ENCODE measurements around the gene S100A4. TPM values are rescaled to one million over a fixed set of nuclear protein-coding genes. Genes with fewer than 3 reads are reported as not detected.
"Not testable (repeated sequence)": the region's sequence is repeated elsewhere in the genome, so short reads cannot be mapped to it uniquely, and the experiment has no call there.

Gene S100A4
- total RNA-seq (100 to 1,000 TPM in 3 of 4 donors, 10 to 100 TPM in 1; 95.9 to 243 (median 148) TPM), polyA plus RNA-seq (329 TPM)
- long read RNA-seq, donor 1, transcript S100A4-204 (3 exons, 600 nt): major isoform, 15 of 19 reads
- long read RNA-seq, donor 1, partial matches to known transcripts: 0 of 19 reads
- long read RNA-seq, donor 1, other reads (novel, unspliced or antisense): 2 of 19 reads
- long read RNA-seq, donor 2, transcript S100A4-204 (3 exons, 600 nt): major isoform, 36 of 47 reads
- long read RNA-seq, donor 2, partial matches to known transcripts: 3 of 47 reads
- long read RNA-seq, donor 2, other reads (novel, unspliced or antisense): 4 of 47 reads
- long read RNA-seq, donor 3, transcript S100A4-204 (3 exons, 600 nt): major isoform, 5 of 7 reads
- long read RNA-seq, donor 3, partial matches to known transcripts: 0 of 7 reads
- long read RNA-seq, donor 3, other reads (novel, unspliced or antisense): 0 of 7 reads
- long read RNA-seq, donor 4, transcript S100A4-204 (3 exons, 600 nt): major isoform, 9 of 10 reads
- long read RNA-seq, donor 4, partial matches to known transcripts: 0 of 10 reads
- long read RNA-seq, donor 4, other reads (novel, unspliced or antisense): 0 of 10 reads

DNA sequence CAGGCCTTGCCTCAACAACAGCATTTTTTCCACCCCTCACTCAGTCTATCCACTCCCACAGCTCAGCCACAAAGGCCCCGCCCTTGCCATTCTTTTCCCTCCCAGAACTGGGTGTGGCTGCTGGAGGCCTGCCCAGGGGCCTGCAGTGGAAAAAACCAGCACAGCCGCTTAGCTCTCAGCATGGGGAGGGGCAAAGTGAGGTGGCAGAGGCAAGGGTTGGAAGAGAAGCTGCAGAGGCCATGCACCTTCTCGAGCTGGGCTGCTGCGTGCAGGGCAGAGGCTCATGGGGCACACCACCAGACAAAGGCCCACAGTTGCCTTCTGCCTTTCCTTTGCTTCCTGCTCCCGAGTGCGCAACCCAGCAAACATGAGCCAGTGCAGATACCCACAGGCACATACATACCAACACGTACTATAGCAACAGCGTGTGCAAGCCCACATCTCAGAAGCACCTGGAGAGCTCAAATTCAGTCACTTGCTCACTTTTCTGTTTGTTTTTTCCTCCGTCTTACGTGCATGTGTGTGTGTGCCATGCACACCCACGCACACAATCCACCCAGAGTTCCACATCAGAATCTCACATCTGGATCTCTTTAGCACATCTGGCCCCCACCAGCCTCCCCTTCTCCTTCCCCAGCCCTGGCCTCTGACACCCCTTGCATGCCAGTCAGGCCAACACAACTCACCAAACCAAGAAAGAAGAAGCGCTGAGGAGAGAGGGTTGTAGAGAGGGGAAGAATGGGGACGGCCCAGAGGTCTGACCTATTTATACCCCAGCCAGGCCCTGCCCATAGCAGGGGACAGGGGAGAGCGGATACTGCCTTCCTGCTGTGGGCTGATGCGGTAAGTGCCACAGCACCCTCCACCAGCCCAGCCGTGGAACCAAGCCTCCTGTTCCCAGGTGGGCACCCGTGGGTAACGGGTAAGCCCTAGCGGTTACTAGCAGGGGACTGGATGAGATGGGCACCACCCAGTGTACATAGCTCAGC is at the start of gene S100A4:
S100A4 (minus strand) TSS at position 740 of the 989 bp plus-strand sequence. CDS start 1,012 bp downstream, outside the sequence.
- Histone ChIP-seq H3K4me1 (ENCODE audit: control insufficient read depth, insufficient read depth, low read length) (peaks cover 20% of the 10 kb centered on the region), H3K4me3 (ENCODE audit: low read length) (peak within 1 kb of the TSS; percentile 38), H3K27ac (ENCODE audit: low read length) (peak within 1 kb of the TSS; percentile 58), H3K27me3 (ENCODE audit: control insufficient read depth, insufficient read depth) (no peaks in the 10 kb centered on the region), H3K9me3 (ENCODE audit: control insufficient read depth, low read length) (no peaks in the 10 kb centered on the region)
- intact Hi-C loops (cut with DNase I): no loop called here
- peak; percentile 96 to 98 (median 98) for DNase-seq
- WGBS: 39% methylated on average over 19 of the region's 19 CpGs
- ATAC-seq: peak; percentile 88 to 89

DNA sequence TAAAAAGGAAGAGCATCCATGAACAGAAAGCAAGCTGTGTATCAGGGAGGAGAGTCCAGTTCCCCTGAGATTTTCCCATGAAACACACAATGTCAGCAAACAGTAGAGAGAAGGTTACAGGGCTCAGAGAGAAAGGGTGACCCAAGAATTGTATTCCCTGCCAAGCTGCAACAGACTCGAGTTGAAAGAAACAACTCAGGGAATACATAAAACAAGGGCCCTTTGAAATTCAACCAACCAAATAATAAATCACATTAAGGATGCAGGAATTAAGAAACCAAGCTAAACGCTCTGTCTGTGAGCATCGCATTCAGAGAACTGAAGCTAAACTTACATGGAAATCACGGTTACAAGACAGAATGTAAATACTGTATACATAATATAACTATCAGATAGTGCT is 47.1 kb upstream of the S100A4 start:
- DNase-seq: no peak
- intact Hi-C loops (cut with DNase I): no loop called here
- no peak for ATAC-seq
- Histone ChIP-seq H3K4me3 (ENCODE audit: low read length) (no peak overlapping the region), H3K4me1 (ENCODE audit: control insufficient read depth, insufficient read depth, low read length) (no peaks in the 10 kb centered on the region), H3K9me3 (ENCODE audit: control insufficient read depth, low read length) (no peaks in the 10 kb centered on the region), H3K27ac (ENCODE audit: low read length) (no peak overlapping the region), H3K27me3 (ENCODE audit: control insufficient read depth, insufficient read depth) (no peaks in the 10 kb centered on the region)
- WGBS: 57% methylated on average over 4 of the region's 4 CpGs

DNA sequence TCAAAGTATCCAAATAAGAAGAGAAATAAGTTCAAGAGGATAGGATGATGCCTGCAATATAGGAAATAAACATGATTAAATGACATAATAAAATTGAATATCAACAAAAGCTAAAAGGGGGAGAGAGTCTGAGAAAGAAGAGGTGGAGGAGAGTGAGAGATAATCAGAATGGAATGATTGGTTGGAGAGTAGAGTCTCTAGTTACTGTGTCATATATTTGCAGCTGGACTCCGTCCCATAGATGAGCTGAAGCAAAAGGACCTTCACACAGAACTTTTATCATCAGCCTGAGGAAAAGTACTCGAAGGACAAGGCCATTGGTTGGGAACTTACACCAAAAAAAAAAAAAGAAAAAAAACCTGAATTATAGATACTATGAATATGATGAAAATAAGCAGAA is 42.9 kb upstream of the S100A4 start:
- ATAC-seq: no peak
- H3K4me1 ChIP-seq (ENCODE audit: control insufficient read depth, insufficient read depth, low read length): no peaks in the 10 kb centered on the region
- WGBS: 65% methylated on average over 2 of the region's 2 CpGs
- no peak overlapping the region for H3K27ac ChIP-seq (ENCODE audit: low read length)
- H3K9me3 ChIP-seq (ENCODE audit: control insufficient read depth, low read length): no peaks in the 10 kb centered on the region
- H3K27me3 ChIP-seq (ENCODE audit: control insufficient read depth, insufficient read depth): no peaks in the 10 kb centered on the region
- H3K4me3 ChIP-seq (ENCODE audit: low read length): no peak overlapping the region
- intact Hi-C loops (cut with DNase I): no loop called here
- no peak for DNase-seq

DNA sequence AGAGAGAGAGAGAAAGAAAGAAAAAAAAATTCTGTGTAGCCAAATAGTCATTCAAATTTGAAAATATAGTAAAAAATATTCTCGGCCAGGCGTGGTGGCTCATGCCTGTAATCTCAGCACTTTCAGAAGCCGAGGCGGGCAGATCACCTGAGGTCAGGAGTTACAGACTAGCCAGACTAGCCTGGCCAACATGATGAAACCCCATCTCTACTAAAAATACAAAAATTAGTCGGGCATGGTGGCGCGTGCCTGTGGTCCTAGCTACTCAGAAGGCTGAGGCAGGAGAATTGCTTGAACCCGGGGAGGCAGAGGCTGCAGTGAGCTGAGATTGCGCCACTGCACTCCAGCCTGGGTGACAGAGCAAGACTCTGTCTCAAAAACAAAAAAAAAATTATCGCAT is 42.4 kb upstream of the S100A4 start:
- H3K4me1 ChIP-seq (ENCODE audit: control insufficient read depth, insufficient read depth, low read length); ATAC-seq; H3K4me3 ChIP-seq (ENCODE audit: low read length); H3K9me3 ChIP-seq (ENCODE audit: control insufficient read depth, low read length); DNase-seq; H3K27ac ChIP-seq (ENCODE audit: low read length); intact Hi-C loops (cut with DNase I); H3K27me3 ChIP-seq (ENCODE audit: control insufficient read depth, insufficient read depth): not testable (repeated sequence)
- WGBS: 93% methylated on average over 10 of the region's 10 CpGs

DNA sequence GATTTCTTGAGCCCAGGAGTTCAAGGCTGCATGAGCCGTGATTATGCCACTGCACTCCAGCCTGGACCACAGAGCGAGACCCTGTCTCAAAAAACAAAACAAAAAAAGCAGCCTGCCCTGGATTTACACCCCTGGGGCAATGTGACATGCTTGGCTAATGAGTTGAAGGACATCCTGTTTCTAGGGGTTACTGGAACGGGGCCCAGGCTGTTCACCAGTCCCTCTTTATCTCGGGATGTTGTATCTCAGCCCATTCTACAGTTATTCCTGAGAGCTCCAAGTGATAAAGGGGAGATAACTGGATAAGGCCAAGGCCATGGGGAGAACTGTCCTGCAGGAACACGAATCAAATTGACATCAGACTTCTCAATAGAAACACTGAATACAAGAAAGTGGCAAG is 41.7 kb upstream of the S100A4 start:
- Histone ChIP-seq H3K27me3 (ENCODE audit: control insufficient read depth, insufficient read depth) (no peaks in the 10 kb centered on the region), H3K9me3 (ENCODE audit: control insufficient read depth, low read length) (no peaks in the 10 kb centered on the region), H3K4me1 (ENCODE audit: control insufficient read depth, insufficient read depth, low read length) (no peaks in the 10 kb centered on the region), H3K4me3 (ENCODE audit: low read length) (no peak overlapping the region), H3K27ac (ENCODE audit: low read length) (no peak overlapping the region)
- ATAC-seq (peak; percentile 50 to 68), DNase-seq (no peak)
- WGBS: 38% methylated on average over 5 of the region's 5 CpGs
- intact Hi-C loops (cut with DNase I): no loop called here

DNA sequence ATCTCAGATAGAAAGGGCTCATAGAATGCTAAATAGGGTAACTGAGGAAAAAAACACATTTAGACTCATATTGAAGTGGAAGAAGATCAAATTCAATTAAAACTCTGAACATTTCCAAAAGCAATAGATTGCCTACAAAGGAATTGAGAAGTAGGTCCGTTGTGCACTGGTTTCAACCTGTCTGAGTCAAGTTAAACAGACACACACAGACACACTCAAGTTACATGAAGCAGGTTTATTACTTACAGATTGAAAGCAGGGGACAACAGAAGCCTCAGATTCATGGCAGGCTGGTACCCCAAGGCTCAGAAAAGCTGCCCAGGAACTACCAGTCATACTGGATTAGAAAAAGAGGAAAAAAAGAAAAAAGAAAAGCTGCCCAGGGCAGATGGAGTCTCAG is 40.7 kb upstream of the S100A4 start:
- DNase-seq: no peak
- Histone ChIP-seq H3K27me3 (ENCODE audit: control insufficient read depth, insufficient read depth) (no peaks in the 10 kb centered on the region), H3K4me1 (ENCODE audit: control insufficient read depth, insufficient read depth, low read length) (no peaks in the 10 kb centered on the region), H3K27ac (ENCODE audit: low read length) (no peak overlapping the region), H3K9me3 (ENCODE audit: control insufficient read depth, low read length) (no peaks in the 10 kb centered on the region), H3K4me3 (ENCODE audit: low read length) (no peak overlapping the region)
- ATAC-seq: no peak
- intact Hi-C loops (cut with DNase I): no loop called here
- 44% methylated on average over 1 of the region's 1 CpG for WGBS

DNA sequence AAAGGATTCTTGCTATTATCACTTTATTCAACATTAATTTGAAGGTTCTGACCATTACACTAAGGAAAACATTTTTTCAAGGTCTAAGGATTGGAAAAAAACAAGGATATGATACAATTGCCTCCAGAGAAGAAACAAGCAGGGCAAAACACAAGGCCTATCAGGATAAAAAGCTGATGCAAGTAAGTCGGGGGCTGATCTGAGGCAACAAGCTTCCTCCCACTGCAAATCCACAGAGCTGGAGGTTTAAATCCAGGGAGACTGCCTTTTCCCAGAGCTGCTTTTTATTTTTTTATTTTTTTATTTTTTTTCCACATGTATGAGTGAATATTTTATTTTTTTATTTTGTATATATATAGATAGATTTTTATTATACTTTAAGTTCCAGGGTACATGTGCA is 39.4 kb upstream of the S100A4 start:
- H3K4me3 ChIP-seq (ENCODE audit: low read length): no peak overlapping the region
- intact Hi-C loops (cut with DNase I): no loop called here
- H3K4me1 ChIP-seq (ENCODE audit: control insufficient read depth, insufficient read depth, low read length): no peaks in the 10 kb centered on the region
- ATAC-seq (no peak), DNase-seq (no peak)
- WGBS: 95% methylated on average over 1 of the region's 1 CpG
- H3K27ac ChIP-seq (ENCODE audit: low read length): no peak overlapping the region
- no peaks in the 10 kb centered on the region for H3K9me3 ChIP-seq (ENCODE audit: control insufficient read depth, low read length)
- no peaks in the 10 kb centered on the region for H3K27me3 ChIP-seq (ENCODE audit: control insufficient read depth, insufficient read depth)

DNA sequence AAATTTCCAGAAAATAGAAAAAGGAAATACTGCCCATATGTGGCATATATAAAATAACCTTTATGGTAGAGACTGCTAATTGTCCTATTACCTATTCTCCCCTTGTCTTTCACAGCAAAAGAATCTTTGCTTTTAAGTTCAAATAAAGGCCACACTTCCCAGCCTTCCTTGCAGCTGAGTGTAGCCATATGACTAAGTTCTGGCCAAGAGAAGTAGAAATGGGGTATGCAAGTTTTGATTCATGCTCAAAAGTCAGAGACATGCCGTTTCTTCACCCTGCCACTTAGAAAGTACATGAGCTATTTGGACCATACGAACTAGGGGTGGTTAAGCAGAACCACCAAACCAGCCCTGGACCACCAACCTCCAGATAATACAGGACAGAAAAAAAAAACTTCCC is 38.4 kb upstream of the S100A4 start:
- Histone ChIP-seq H3K27me3 (ENCODE audit: control insufficient read depth, insufficient read depth) (no peaks in the 10 kb centered on the region), H3K9me3 (ENCODE audit: control insufficient read depth, low read length) (no peaks in the 10 kb centered on the region), H3K27ac (ENCODE audit: low read length) (no peak overlapping the region), H3K4me1 (ENCODE audit: control insufficient read depth, insufficient read depth, low read length) (no peaks in the 10 kb centered on the region), H3K4me3 (ENCODE audit: low read length) (no peak overlapping the region)
- 83% methylated on average over 2 of the region's 2 CpGs for WGBS
- intact Hi-C loops (cut with DNase I): no loop called here
- no peak for DNase-seq
- ATAC-seq: no peak

DNA sequence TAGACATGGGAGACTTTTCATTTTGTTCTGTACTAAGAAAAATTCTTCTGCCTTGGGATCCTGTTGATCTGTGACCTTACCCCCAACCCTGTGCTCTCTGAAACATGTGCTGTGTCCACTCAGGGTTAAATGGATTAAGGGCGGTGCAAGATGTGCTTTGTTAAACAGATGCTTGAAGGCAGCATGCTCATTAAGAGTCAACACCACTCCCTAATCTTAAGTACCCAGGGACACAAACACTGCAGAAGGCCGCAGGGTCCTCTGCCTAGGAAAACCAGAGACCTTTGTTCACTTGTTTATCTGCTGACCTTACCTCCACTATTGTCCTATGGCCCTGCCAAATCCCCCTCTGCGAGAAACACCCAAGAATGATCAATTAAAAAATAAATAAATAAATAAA is 37.9 kb upstream of the S100A4 start:
- intact Hi-C loops (cut with DNase I); ATAC-seq: not testable (repeated sequence)

DNA sequence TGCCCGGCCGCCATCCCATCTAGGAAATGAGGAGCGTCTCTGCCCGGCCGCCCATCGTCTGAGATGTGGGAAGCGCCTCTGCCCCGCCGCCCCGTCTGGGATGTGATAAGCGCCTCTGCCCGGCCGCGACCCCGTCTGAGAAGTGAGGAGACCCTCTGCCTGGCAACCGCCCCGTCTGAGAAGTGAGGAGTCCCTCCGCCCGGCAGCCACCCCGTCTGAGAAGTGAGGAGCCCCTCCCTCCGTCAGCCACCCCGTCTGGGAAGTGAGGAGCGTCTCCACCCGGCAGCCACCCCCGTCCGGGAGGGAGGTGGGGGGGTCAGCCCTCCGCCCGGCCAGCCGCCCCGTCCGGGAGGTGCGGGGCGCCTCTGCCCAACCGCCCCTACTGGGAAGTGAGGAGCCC is 37.2 kb upstream of the S100A4 start:
- H3K9me3 ChIP-seq (ENCODE audit: control insufficient read depth, low read length); H3K27me3 ChIP-seq (ENCODE audit: control insufficient read depth, insufficient read depth); H3K27ac ChIP-seq (ENCODE audit: low read length); ATAC-seq; H3K4me1 ChIP-seq (ENCODE audit: control insufficient read depth, insufficient read depth, low read length); intact Hi-C loops (cut with DNase I); H3K4me3 ChIP-seq (ENCODE audit: low read length): not testable (repeated sequence)
- 94% methylated on average over 32 of the region's 34 CpGs for WGBS
- DNase-seq: peak in 1 of 3 donors; percentile 62

More for the DNA sequence above, 37.9 kb upstream of the S100A4 start:
- H3K4me3 ChIP-seq (ENCODE audit: low read length); H3K27me3 ChIP-seq (ENCODE audit: control insufficient read depth, insufficient read depth); H3K27ac ChIP-seq (ENCODE audit: low read length); H3K9me3 ChIP-seq (ENCODE audit: control insufficient read depth, low read length); H3K4me1 ChIP-seq (ENCODE audit: control insufficient read depth, insufficient read depth, low read length); DNase-seq: not testable (repeated sequence)
- 86% methylated on average over 3 of the region's 3 CpGs for WGBS
